Gastroesophageal sphincter (tissue), 3 donors: ENCODE data around the gene MCHR2.

Source experiments
- EP300 ChIP-seq: sonication (generic); formaldehyde crosslinking; IDR thresholded peaks from one replicate; pipeline ENCODE4 v1.6.1; 2017; ENCODE audit warnings: antibody characterized with exemption, mild to moderate bottlenecking
- POLR2A ChIP-seq, 2 donors: fragments of 450-650 bp; IDR thresholded peaks; one replicate each; pipeline ENCODE4 v1.6.1; 2017; ENCODE audit warnings: antibody characterized with exemption in 2 of 2, mild to moderate bottlenecking in 2 of 2, moderate library complexity in 1 of 2
- POLR2AphosphoS5 ChIP-seq: sonication (generic); formaldehyde crosslinking; IDR thresholded peaks from one replicate; pipeline ENCODE4 v1.6.1; 2017; ENCODE audit warnings: antibody characterized with exemption
- TF ChIP-seq, protein P1 (sequence below), 4 experiments: fragments of 200-600 bp in 2 of 4; fragments of 450-650 bp in 2 of 4; sonication (generic) in 1 of 4; IDR thresholded peaks; one replicate each; pipeline ENCODE4 v1.5.1; 2017 to 2019; ENCODE audit warnings: antibody characterized with exemption in 4 of 4, mild to moderate bottlenecking in 2 of 4, moderate library complexity in 2 of 4

DNA sequence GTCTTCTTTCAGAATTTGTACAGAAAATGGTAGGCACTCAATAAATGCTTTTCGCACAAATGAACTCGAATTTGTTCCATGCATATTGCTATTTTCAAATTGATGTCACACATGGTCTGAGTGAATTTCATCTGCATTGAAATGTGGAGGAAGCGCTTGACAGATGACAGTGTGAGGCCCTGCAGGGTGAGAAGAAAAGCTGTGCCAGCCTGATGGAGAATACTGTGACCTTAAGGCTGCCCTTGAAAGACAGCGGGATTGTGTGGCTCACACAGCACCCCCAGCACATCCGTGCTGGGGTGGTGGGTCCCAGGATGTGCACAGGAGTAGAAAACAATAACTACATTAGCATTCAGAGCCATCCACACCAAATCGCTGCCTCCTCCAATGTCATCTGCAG lies 14.8 kb upstream of the MCHR2 start:
- no peak for TF ChIP-seq POLR2A (IDR thresholded peaks at IDR 0.05)
- TF ChIP-seq, protein P1, sequence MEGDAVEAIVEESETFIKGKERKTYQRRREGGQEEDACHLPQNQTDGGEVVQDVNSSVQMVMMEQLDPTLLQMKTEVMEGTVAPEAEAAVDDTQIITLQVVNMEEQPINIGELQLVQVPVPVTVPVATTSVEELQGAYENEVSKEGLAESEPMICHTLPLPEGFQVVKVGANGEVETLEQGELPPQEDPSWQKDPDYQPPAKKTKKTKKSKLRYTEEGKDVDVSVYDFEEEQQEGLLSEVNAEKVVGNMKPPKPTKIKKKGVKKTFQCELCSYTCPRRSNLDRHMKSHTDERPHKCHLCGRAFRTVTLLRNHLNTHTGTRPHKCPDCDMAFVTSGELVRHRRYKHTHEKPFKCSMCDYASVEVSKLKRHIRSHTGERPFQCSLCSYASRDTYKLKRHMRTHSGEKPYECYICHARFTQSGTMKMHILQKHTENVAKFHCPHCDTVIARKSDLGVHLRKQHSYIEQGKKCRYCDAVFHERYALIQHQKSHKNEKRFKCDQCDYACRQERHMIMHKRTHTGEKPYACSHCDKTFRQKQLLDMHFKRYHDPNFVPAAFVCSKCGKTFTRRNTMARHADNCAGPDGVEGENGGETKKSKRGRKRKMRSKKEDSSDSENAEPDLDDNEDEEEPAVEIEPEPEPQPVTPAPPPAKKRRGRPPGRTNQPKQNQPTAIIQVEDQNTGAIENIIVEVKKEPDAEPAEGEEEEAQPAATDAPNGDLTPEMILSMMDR (IDR thresholded peaks at IDR 0.05), result no peak
- no peak for TF ChIP-seq POLR2AphosphoS5
- no peak for TF ChIP-seq EP300
